Chondrocyte (in vitro differentiated cells): Measurements from ENCODE around the gene PTPRQ. TPM values are rescaled to one million over a fixed set of nuclear protein-coding genes. Genes with fewer than 3 reads are reported as not detected.

ENCODE experiments used
- DNase-seq: peaks from one replicate; pipeline ENCODE4 v3.0.0; 2021; ENCODE audit warnings: mixed read lengths, low spot score
- H3K27ac Mint-ChIP-seq: one replicate; pipeline ENCODE4 v1.8.0; 2021; ENCODE audit warnings: mild to moderate bottlenecking, moderate library complexity, mixed read lengths; ENCODE audit not compliant: unreplicated experiment
- H3K27me3 Mint-ChIP-seq: 2 replicates; pipeline ENCODE4 v1.8.0; 2021; ENCODE audit warnings: low read depth, mixed read lengths
- H3K36me3 Mint-ChIP-seq: 2 replicates; pipeline ENCODE4 v1.8.0; 2021; ENCODE audit warnings: low read depth, mixed read lengths
- H3K4me1 Mint-ChIP-seq: 2 replicates; pipeline ENCODE4 v1.8.0; 2021; ENCODE audit warnings: low read depth, mild to moderate bottlenecking, mixed read lengths
- H3K4me3 Mint-ChIP-seq: one replicate; pipeline ENCODE4 v1.8.0; 2021; ENCODE audit warnings: mild to moderate bottlenecking, moderate library complexity, mixed read lengths; ENCODE audit not compliant: unreplicated experiment
- H3K9me3 Mint-ChIP-seq: 2 replicates; pipeline ENCODE4 v1.8.0; 2021; ENCODE audit warnings: low read depth, mixed read lengths
- CTCF ChIP-seq: fragments of 200-600 bp; sonication (generic); IDR thresholded peaks from 2 replicates; pipeline ENCODE4 v1.5.0; 2021; ENCODE audit warnings: antibody characterized with exemption, mild to moderate bottlenecking, moderate library complexity
- total RNA-seq: library from RNA; stranded (reverse); gene quantifications from 3 replicates; pipeline ENCODE4 v1.2.1, GENCODE V29; 2021

Gene PTPRQ
- total RNA-seq, 1 donor from 2014 or later = 0.10 TPM

GRCh38 chr12:80625901-80626300 is 181.9 kb downstream of the PTPRQ start:
- H3K36me3 Mint-ChIP-seq = no peaks in the 10 kb centered on the region
- no peaks in the 10 kb centered on the region for H3K27me3 Mint-ChIP-seq
- peaks cover 11% of the 10 kb centered on the region for H3K4me1 Mint-ChIP-seq
- H3K9me3 Mint-ChIP-seq = no peaks in the 10 kb centered on the region
- no peak overlapping the region for H3K27ac Mint-ChIP-seq
- DNase-seq = no peak
- TF ChIP-seq CTCF = no peak
- H3K4me3 Mint-ChIP-seq = no peak overlapping the region

- Mint-ChIP-seq H3K4me3 (no peak overlapping the region), H3K36me3 (no peaks in the 10 kb centered on the region), H3K9me3 (no peaks in the 10 kb centered on the region), H3K27me3 (no peaks in the 10 kb centered on the region), H3K27ac (peak overlapping the region; percentile 79), H3K4me1 (peaks cover 11% of the 10 kb centered on the region)
- TF ChIP-seq CTCF = no peak
- DNase-seq = no peak
Measured at GRCh38 chr12:80627782-80628181, 183.7 kb downstream of the PTPRQ start.

GRCh38 chr12:80632835-80633234 is 188.8 kb downstream of the PTPRQ start:
- Mint-ChIP-seq H3K36me3 (no peaks in the 10 kb centered on the region), H3K27me3 (no peaks in the 10 kb centered on the region), H3K4me1 (peaks cover 7% of the 10 kb centered on the region), H3K27ac (no peak overlapping the region), H3K9me3 (no peaks in the 10 kb centered on the region), H3K4me3 (no peak overlapping the region)
- TF ChIP-seq CTCF = peak; percentile 32
- no peak for DNase-seq

- Mint-ChIP-seq H3K27ac (no peak overlapping the region), H3K36me3 (no peaks in the 10 kb centered on the region), H3K4me1 (no peaks in the 10 kb centered on the region), H3K4me3 (no peak overlapping the region), H3K27me3 (no peaks in the 10 kb centered on the region), H3K9me3 (no peaks in the 10 kb centered on the region)
- no peak for DNase-seq
- TF ChIP-seq CTCF = no peak
Measured at GRCh38 chr12:80634903-80635302, 190.9 kb downstream of the PTPRQ start.

GRCh38 chr12:80636832-80637231 is 192.8 kb downstream of the PTPRQ start:
- no peak for DNase-seq
- no peaks in the 10 kb centered on the region for H3K27me3 Mint-ChIP-seq
- no peaks in the 10 kb centered on the region for H3K9me3 Mint-ChIP-seq
- no peaks in the 10 kb centered on the region for H3K36me3 Mint-ChIP-seq
- no peak for TF ChIP-seq CTCF
- no peak overlapping the region for H3K27ac Mint-ChIP-seq
- H3K4me1 Mint-ChIP-seq = no peaks in the 10 kb centered on the region
- H3K4me3 Mint-ChIP-seq = no peak overlapping the region
